HCT116 (cell line): ENCODE data around the gene HMCN1. TPM values are rescaled to one million over a fixed set of nuclear protein-coding genes. Genes with fewer than 3 reads are reported as not detected.

Experiments
- ATAC-seq: fragments of 200-7000 bp; cut with Tn5 transposase; 2 replicates; pipeline ENCODE4 v1.9.1; 2020; ENCODE audit warnings: mild to moderate bottlenecking, moderate library complexity
- BruUV-seq: library from RNA; stranded (reverse); fragments of 400-500 nt; replicated peaks from 2 replicates; lab custom pipeline; 2021; lab: Mats Ljungman, UMichigan
- CTCF ChIA-PET: fragments of 300-600 bp; sonication (Branson Sonifier 250); formaldehyde crosslinking; loops from one replicate; lab custom pipeline; 2021; ENCODE audit warnings: antibody characterized with exemption; lab: Charles Lee
- POLR2A ChIA-PET: fragments of 300-600, 350-600 bp; sonication (Branson Sonifier 250); formaldehyde crosslinking; loops from one replicate; lab custom pipeline; 2021; ENCODE audit warnings: antibody characterized with exemption; lab: Charles Lee
- RAD21 ChIA-PET, 2 experiments: fragments of 300-600 bp; sonication (Branson Sonifier 250); formaldehyde crosslinking; loops; one replicate each; lab custom pipeline; 2023; ENCODE audit warnings: low total read pairs in 2 of 2; ENCODE audit not compliant: uncharacterized antibody in 2 of 2, unreplicated experiment in 2 of 2, low non-redundant PET in 1 of 2; lab: Charles Lee
- DNase-seq: peaks from one replicate; pipeline ENCODE4 v3.0.0-alpha.2; 2010; ENCODE audit warnings: low read depth, low spot score
- H2AFZ ChIP-seq: fragments of 200-600 bp; shearing (Covaris generic), sonication (generic); 2 replicates; pipeline ENCODE4 v1.6.1; 2017; ENCODE audit warnings: low read depth, mixed run types, mixed read lengths, antibody characterized with exemption, low read length; ENCODE audit not compliant: poor library complexity, severe bottlenecking
- H3K27ac ChIP-seq: 2 replicates; pipeline ENCODE4 v1.5.1; 2012; ENCODE audit warnings: low read depth, low read length
- H3K27me3 ChIP-seq: fragments of 200-600 bp; sonication (generic); 2 replicates; pipeline ENCODE4 v1.6.1; 2016; ENCODE audit warnings: mixed run types, low read length, mixed read lengths; ENCODE audit not compliant: insufficient read depth
- H3K36me3 ChIP-seq, 2 experiments: fragments of 200-500 bp in 1 of 2; fragments of 200-600 bp in 1 of 2; sonication (Bioruptor generic) in 1 of 2; sonication (generic) in 1 of 2; 2 replicates each; pipeline versions ENCODE4 v1.5.1 to v1.6.1; 2014 to 2016; ENCODE audit warnings: low read length in 2 of 2, inconsistent platforms in 1 of 2, mixed read lengths in 1 of 2, mixed run types in 1 of 2; ENCODE audit not compliant: insufficient read depth in 2 of 2, control insufficient read depth in 1 of 2
- H3K4me1 ChIP-seq, 2 experiments: fragments of 200-600 bp in 1 of 2; sonication (generic) in 1 of 2; 2 replicates each; pipeline versions ENCODE4 v1.5.1 to v1.6.1; 2012 to 2017; ENCODE audit warnings: low read length in 2 of 2, inconsistent platforms in 1 of 2, mild to moderate bottlenecking in 1 of 2, mixed read lengths in 1 of 2, mixed run types in 1 of 2, moderate library complexity in 1 of 2; ENCODE audit not compliant: insufficient read depth in 2 of 2, control insufficient read depth in 1 of 2
- H3K4me2 ChIP-seq: fragments of 200-600 bp; sonication (generic); 2 replicates; pipeline ENCODE4 v1.6.1; 2017; ENCODE audit warnings: mixed run types, low read length, mixed read lengths
- H3K4me3 ChIP-seq, 2 experiments: fragments of 200-600 bp in 1 of 2; sonication (generic) in 1 of 2; replicated peaks in 1 of 2; 2 replicates each; pipeline ENCODE4 v1.5.1; 2011 to 2016; ENCODE audit warnings: low read length in 2 of 2, control low read depth in 1 of 2, low read depth in 1 of 2, mild to moderate bottlenecking in 1 of 2, mixed read lengths in 1 of 2, mixed run types in 1 of 2
- H3K79me2 ChIP-seq: fragments of 200-600 bp; sonication (generic); 2 replicates; pipeline ENCODE4 v1.6.1; 2017; ENCODE audit warnings: mild to moderate bottlenecking, mixed run types, low read length, moderate library complexity, mixed read lengths; ENCODE audit not compliant: insufficient read depth
- H3K9ac ChIP-seq: fragments of 200-600 bp; sonication (generic); 2 replicates; pipeline ENCODE4 v1.6.1; 2016; ENCODE audit warnings: low read length, mixed read lengths
- H3K9me2 ChIP-seq: fragments of 200-600 bp; sonication (generic), shearing (Covaris generic); 2 replicates; pipeline ENCODE4 v1.6.1; 2017; ENCODE audit warnings: mixed run types, mild to moderate bottlenecking, moderate library complexity; ENCODE audit not compliant: insufficient read depth
- H3K9me3 ChIP-seq, 2 experiments: fragments of 200-500 bp in 1 of 2; fragments of 200-600 bp in 1 of 2; sonication (Bioruptor generic) in 1 of 2; sonication (generic) in 1 of 2; 2 replicates each; pipeline ENCODE4 v1.6.1; 2014 to 2017; ENCODE audit warnings: low read length in 2 of 2, mixed read lengths in 2 of 2, inconsistent platforms in 1 of 2, low read depth in 1 of 2, mild to moderate bottlenecking in 1 of 2, mixed run types in 1 of 2, moderate library complexity in 1 of 2; ENCODE audit not compliant: control insufficient read depth in 1 of 2, insufficient read depth in 1 of 2
- H4K20me1 ChIP-seq: fragments of 200-600 bp; sonication (generic), shearing (Covaris generic); 2 replicates; pipeline ENCODE4 v1.6.1; 2017; ENCODE audit warnings: mixed run types, mild to moderate bottlenecking, moderate library complexity; ENCODE audit not compliant: insufficient read depth
- CEBPB ChIP-seq: IDR thresholded peaks from 2 replicates; pipeline ENCODE4 v1.6.1; 2012; ENCODE audit warnings: low read depth
- CTCF ChIP-seq, 3 experiments: fragments of 200-600 bp in 1 of 3; sonication (generic) in 1 of 3; IDR thresholded peaks in 2 of 3; conservative IDR thresholded peaks in 1 of 3; 2 replicates each; pipeline ENCODE4 v1.5.1; 2012 to 2017; ENCODE audit warnings: low read depth in 2 of 3, low read length in 2 of 3, antibody characterized with exemption in 1 of 3, borderline replicate concordance in 1 of 3, control low read depth in 1 of 3, mild to moderate bottlenecking in 1 of 3, mixed read lengths in 1 of 3, mixed run types in 1 of 3, moderate library complexity in 1 of 3; ENCODE audit not compliant: insufficient read depth in 1 of 3
- EGR1 ChIP-seq: IDR thresholded peaks from 2 replicates; pipeline ENCODE4 v1.6.1; 2012; ENCODE audit warnings: low read depth
- ELF1 ChIP-seq: IDR thresholded peaks from 2 replicates; pipeline ENCODE4 v1.6.1; 2012; ENCODE audit warnings: low read depth, borderline replicate concordance
- EZH2 ChIP-seq: fragments of 200-600 bp; sonication (generic); IDR thresholded peaks from 2 replicates; pipeline ENCODE4 v1.6.1; 2017; ENCODE audit warnings: antibody characterized with exemption, mixed run types
- EZH2phosphoT487 ChIP-seq: fragments of 200-600 bp; IDR thresholded peaks from 2 replicates; pipeline ENCODE4 v1.6.1; 2018; ENCODE audit warnings: antibody characterized with exemption, borderline replicate concordance
- FOSL1 ChIP-seq: IDR thresholded peaks from 2 replicates; pipeline ENCODE4 v1.6.1; 2012; ENCODE audit warnings: low read depth
- JUND ChIP-seq: IDR thresholded peaks from 2 replicates; pipeline ENCODE4 v1.6.1; 2012
- POLR2AphosphoS5 ChIP-seq: IDR thresholded peaks from 2 replicates; pipeline ENCODE4 v1.6.1; 2011; ENCODE audit warnings: mild to moderate bottlenecking, low read depth, low read length, moderate library complexity
- RAD21 ChIP-seq: IDR thresholded peaks from 2 replicates; pipeline ENCODE4 v1.6.1; 2012; ENCODE audit warnings: low read depth, mild to moderate bottlenecking
- SIN3A ChIP-seq: IDR thresholded peaks from 2 replicates; pipeline ENCODE4 v1.6.1; 2012; ENCODE audit warnings: low read depth
- SP1 ChIP-seq: IDR thresholded peaks from 2 replicates; pipeline ENCODE4 v1.6.1; 2012; ENCODE audit warnings: low read depth
- SRF ChIP-seq: IDR thresholded peaks from 2 replicates; pipeline ENCODE4 v1.6.1; 2012; ENCODE audit warnings: low read depth
- YY1 ChIP-seq: IDR thresholded peaks from 2 replicates; pipeline ENCODE4 v1.6.1; 2011; ENCODE audit warnings: low read length, low read depth, moderate library complexity, mild to moderate bottlenecking; ENCODE audit not compliant: insufficient replicate concordance; ENCODE audit errors: extremely low read depth
- ZFX ChIP-seq: fragments of 450-650 bp; IDR thresholded peaks from 2 replicates; pipeline ENCODE4 v1.6.1; 2017
- ZNF274 ChIP-seq: fragments of 200-500 bp; sonication (Bioruptor generic); IDR thresholded peaks from 2 replicates; pipeline ENCODE4 v1.6.1; 2014; ENCODE audit warnings: mild to moderate bottlenecking, low read depth, low read length, inconsistent platforms
- intact Hi-C: fragments of 100-400 bp; cut with micrococcal nuclease; formaldehyde crosslinking; loops from 2 replicates; pipeline ENCODE4 v1.10.0; 2022
- total RNA-seq: library from RNA; stranded (reverse); gene quantifications from one replicate; pipeline ENCODE4 v1.2.1, GENCODE V29; 2021; ENCODE audit not compliant: unreplicated experiment
- TF ChIP-seq, protein P1 (sequence below): IDR thresholded peaks from 2 replicates; pipeline ENCODE4 v1.6.1; 2012; ENCODE audit warnings: low read depth
- TF ChIP-seq, protein P2 (sequence below): IDR thresholded peaks from 2 replicates; pipeline ENCODE4 v1.6.1; 2011; ENCODE audit warnings: mild to moderate bottlenecking, low read length, moderate library complexity; ENCODE audit not compliant: insufficient replicate concordance; ENCODE audit errors: extremely low read depth
- TF ChIP-seq, protein P3 (sequence below): IDR thresholded peaks from 2 replicates; pipeline ENCODE4 v1.6.1; 2012
- TF ChIP-seq, protein P4 (sequence below): IDR thresholded peaks from 2 replicates; pipeline ENCODE4 v1.6.1; 2012

Gene HMCN1
- total RNA-seq, 1 experiment from 2014 or later = 0.59 TPM

DNA sequence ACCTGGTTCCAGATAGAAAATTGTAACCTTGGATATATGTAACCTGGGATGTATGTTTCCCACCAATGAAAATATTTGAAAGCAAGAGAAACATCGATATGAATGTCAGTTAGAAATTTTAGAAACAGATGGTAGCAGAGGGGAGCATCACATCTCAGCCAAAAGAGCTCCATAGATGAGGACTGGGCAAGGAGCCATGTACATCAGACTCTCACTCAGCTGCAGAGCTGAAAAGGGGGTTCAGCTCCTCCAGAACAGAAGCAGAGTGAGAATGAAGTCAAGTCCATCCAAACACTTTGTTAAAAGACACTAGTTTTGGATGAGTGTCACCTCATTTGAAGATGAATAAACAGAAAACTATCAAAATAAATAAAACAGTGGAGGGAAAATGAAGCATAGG, 202.4 kb downstream of the HMCN1 start:
- ChIA-PET CTCF (no interaction called here), POLR2A (no interaction called here), RAD21 (no interaction called here)
- no peak overlapping the region for H2AFZ ChIP-seq
- H3K79me2 ChIP-seq = no peaks in the 10 kb centered on the region
- H3K9ac ChIP-seq = no peak overlapping the region
- TF ChIP-seq POLR2AphosphoS5 = no peak
- TF ChIP-seq EZH2phosphoT487 = no peak
- TF ChIP-seq, protein P1, sequence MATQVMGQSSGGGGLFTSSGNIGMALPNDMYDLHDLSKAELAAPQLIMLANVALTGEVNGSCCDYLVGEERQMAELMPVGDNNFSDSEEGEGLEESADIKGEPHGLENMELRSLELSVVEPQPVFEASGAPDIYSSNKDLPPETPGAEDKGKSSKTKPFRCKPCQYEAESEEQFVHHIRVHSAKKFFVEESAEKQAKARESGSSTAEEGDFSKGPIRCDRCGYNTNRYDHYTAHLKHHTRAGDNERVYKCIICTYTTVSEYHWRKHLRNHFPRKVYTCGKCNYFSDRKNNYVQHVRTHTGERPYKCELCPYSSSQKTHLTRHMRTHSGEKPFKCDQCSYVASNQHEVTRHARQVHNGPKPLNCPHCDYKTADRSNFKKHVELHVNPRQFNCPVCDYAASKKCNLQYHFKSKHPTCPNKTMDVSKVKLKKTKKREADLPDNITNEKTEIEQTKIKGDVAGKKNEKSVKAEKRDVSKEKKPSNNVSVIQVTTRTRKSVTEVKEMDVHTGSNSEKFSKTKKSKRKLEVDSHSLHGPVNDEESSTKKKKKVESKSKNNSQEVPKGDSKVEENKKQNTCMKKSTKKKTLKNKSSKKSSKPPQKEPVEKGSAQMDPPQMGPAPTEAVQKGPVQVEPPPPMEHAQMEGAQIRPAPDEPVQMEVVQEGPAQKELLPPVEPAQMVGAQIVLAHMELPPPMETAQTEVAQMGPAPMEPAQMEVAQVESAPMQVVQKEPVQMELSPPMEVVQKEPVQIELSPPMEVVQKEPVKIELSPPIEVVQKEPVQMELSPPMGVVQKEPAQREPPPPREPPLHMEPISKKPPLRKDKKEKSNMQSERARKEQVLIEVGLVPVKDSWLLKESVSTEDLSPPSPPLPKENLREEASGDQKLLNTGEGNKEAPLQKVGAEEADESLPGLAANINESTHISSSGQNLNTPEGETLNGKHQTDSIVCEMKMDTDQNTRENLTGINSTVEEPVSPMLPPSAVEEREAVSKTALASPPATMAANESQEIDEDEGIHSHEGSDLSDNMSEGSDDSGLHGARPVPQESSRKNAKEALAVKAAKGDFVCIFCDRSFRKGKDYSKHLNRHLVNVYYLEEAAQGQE = no peak
- TF ChIP-seq CTCF (IDR thresholded peaks at IDR 0.05 in 2 of 3, conservative IDR thresholded peaks at IDR 0.05 in 1 of 3; ENCODE audit: borderline replicate concordance in 1 of 3, insufficient read depth in 1 of 3, low read depth in 2 of 3, low read length in 2 of 3) = no peak
- TF ChIP-seq YY1 = no peak
- TF ChIP-seq RAD21 = no peak
- no peak for TF ChIP-seq ZNF274
- TF ChIP-seq, protein P2, sequence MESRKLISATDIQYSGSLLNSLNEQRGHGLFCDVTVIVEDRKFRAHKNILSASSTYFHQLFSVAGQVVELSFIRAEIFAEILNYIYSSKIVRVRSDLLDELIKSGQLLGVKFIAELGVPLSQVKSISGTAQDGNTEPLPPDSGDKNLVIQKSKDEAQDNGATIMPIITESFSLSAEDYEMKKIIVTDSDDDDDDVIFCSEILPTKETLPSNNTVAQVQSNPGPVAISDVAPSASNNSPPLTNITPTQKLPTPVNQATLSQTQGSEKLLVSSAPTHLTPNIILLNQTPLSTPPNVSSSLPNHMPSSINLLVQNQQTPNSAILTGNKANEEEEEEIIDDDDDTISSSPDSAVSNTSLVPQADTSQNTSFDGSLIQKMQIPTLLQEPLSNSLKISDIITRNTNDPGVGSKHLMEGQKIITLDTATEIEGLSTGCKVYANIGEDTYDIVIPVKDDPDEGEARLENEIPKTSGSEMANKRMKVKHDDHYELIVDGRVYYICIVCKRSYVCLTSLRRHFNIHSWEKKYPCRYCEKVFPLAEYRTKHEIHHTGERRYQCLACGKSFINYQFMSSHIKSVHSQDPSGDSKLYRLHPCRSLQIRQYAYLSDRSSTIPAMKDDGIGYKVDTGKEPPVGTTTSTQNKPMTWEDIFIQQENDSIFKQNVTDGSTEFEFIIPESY = no peak
- TF ChIP-seq, protein P3, sequence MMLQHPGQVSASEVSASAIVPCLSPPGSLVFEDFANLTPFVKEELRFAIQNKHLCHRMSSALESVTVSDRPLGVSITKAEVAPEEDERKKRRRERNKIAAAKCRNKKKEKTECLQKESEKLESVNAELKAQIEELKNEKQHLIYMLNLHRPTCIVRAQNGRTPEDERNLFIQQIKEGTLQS = no peak
- no peak for TF ChIP-seq EZH2
- TF ChIP-seq EGR1 = no peak
- no peak for TF ChIP-seq ELF1
- no peak for TF ChIP-seq SIN3A
- no peak for TF ChIP-seq JUND
- TF ChIP-seq, protein P4, sequence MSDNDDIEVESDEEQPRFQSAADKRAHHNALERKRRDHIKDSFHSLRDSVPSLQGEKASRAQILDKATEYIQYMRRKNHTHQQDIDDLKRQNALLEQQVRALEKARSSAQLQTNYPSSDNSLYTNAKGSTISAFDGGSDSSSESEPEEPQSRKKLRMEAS = no peak
- TF ChIP-seq CEBPB = no peak
- TF ChIP-seq SRF = no peak
- TF ChIP-seq FOSL1 = no peak
- no peak for TF ChIP-seq ZFX
- no peak for TF ChIP-seq SP1
- H3K9me2 ChIP-seq = no peaks in the 10 kb centered on the region
- ATAC-seq (no peak), DNase-seq (no peak)
- H3K27ac ChIP-seq = no peak overlapping the region
- H3K9me3 ChIP-seq = no peaks in the 10 kb centered on the region
- H3K36me3 ChIP-seq = no peaks in the 10 kb centered on the region
- H3K27me3 ChIP-seq = no peaks in the 10 kb centered on the region
- H3K4me3 ChIP-seq = no peak overlapping the region
- H3K4me2 ChIP-seq = no peak overlapping the region
- H3K4me1 ChIP-seq = no peaks in the 10 kb centered on the region
- intact Hi-C loops = no loop called here
- no peaks in the 10 kb centered on the region for H4K20me1 ChIP-seq
- BruUV-seq = no TSS peak
